ENCODE results near the gene VWCE. TPM values are rescaled to one million over a fixed set of nuclear protein-coding genes. Genes with fewer than 3 reads are reported as not detected.

Gene VWCE
- total and polyA plus RNA-seq, 9 of the 15 experiments (the other 6 are each of a cell fraction or from before 2014, with no cell fraction given) = 0.06 to 1.6 (median 0.63) TPM; not detected in 1

DNA sequence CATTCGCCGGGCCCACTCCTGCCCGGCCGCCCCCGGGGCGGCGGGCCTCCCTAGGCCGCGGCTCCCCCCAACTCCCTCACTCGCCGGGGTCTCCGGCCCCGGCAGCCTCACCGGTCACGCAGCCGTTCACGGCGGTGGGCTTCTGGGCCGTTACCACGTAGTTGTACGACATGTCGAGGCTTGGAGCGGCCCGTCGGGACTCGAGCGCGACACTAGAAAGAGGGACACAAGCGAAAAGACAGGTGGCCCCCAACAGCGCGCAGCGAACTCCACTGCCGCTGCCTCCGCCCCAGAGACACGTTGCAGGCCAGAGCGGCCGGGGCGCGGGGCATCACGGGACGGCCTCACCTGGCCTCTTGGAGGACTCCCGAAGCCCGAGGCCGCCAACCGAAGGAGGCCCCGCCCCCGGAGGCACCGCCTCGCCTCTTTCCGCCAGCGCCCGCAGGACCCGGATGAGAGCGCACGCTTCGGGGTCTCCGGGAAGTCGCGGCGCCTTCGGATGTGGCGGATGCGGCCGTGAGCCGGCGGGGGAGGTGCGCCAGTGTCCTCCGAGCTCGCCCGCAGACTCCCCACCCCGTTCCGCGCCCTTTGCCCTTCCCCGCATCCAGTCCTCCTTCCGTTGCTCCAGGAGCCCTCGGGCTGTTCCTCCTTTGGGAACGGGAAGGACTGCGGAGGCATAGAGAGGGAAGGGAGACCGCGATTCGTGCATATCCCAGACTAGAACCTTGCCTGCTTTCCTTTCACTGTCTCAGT lies 37.9 kb upstream of the VWCE start, which contains the start of the genes DDB1 and TKFC (continued):
- TF ChIP-seq, protein P1, sequence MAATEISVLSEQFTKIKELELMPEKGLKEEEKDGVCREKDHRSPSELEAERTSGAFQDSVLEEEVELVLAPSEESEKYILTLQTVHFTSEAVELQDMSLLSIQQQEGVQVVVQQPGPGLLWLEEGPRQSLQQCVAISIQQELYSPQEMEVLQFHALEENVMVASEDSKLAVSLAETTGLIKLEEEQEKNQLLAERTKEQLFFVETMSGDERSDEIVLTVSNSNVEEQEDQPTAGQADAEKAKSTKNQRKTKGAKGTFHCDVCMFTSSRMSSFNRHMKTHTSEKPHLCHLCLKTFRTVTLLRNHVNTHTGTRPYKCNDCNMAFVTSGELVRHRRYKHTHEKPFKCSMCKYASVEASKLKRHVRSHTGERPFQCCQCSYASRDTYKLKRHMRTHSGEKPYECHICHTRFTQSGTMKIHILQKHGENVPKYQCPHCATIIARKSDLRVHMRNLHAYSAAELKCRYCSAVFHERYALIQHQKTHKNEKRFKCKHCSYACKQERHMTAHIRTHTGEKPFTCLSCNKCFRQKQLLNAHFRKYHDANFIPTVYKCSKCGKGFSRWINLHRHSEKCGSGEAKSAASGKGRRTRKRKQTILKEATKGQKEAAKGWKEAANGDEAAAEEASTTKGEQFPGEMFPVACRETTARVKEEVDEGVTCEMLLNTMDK (IDR thresholded peaks at IDR 0.05; ENCODE audit: borderline replicate concordance, insufficient read depth, low read depth, low read length, poor library complexity, severe bottlenecking) = peak; percentile 2
- no peak for TF ChIP-seq ZEB2 (IDR thresholded peaks at IDR 0.05)
- TF ChIP-seq C11orf30 (IDR thresholded peaks at IDR 0.05; ENCODE audit: low read depth) = peak; percentile 78
- no peak for TF ChIP-seq ZNF384 (IDR thresholded peaks at IDR 0.05; ENCODE audit: low read depth, low read length)
- peak; percentile 32; the same call in 1 of the 2 replicates for TF ChIP-seq TCF3 (CRISPR knock-in tag; IDR thresholded peaks at IDR 0.05)
- peak; percentile 96 for TF ChIP-seq SP2 (IDR thresholded peaks at IDR 0.05; ENCODE audit: extremely low read depth, low read depth, low read length, poor library complexity, severe bottlenecking)
- no peak for TF ChIP-seq MEIS2 (IDR thresholded peaks at IDR 0.05; ENCODE audit: partially characterized antibody)
- TF ChIP-seq HNRNPLL (IDR thresholded peaks at IDR 0.05; ENCODE audit: low read depth, low read length, poor library complexity, severe bottlenecking) = peak; percentile 74
- TF ChIP-seq NFATC3 (IDR thresholded peaks at IDR 0.05) = no peak
- TF ChIP-seq SMAD1 (IDR thresholded peaks at IDR 0.05; ENCODE audit: low read depth, low read length, partially characterized antibody) = peak; percentile 48
- peak; percentile 85 for TF ChIP-seq GTF2E2 (tag; IDR thresholded peaks at IDR 0.05)
- TF ChIP-seq ERF (CRISPR knock-in tag; IDR thresholded peaks at IDR 0.05) = 0 out of 2 replicates have a peak, but pooled peaks have one; percentile 23
- TF ChIP-seq RBBP5 (IDR thresholded peaks at IDR 0.05; ENCODE audit: borderline replicate concordance, insufficient read depth, low read length, poor library complexity, severe bottlenecking) = peak; percentile 90
- TF ChIP-seq MAFK (IDR thresholded peaks at IDR 0.05; ENCODE audit: low read length) = no peak
- TF ChIP-seq ATF1 (CRISPR knock-in tag; IDR thresholded peaks at IDR 0.05) = no peak
- peak; percentile 58; the same call in 1 of the 2 replicates for TF ChIP-seq ATF1 (tag; IDR thresholded peaks at IDR 0.05)
- no peak for TF ChIP-seq CBX5 (IDR thresholded peaks at IDR 0.05; ENCODE audit: borderline replicate concordance, low read depth)
- no peak; the same call in 1 of the 2 replicates for TF ChIP-seq KLF1 (tag; IDR thresholded peaks at IDR 0.05)
- peak; percentile 60 for TF ChIP-seq U2AF1 (optimal IDR thresholded peaks at IDR 0.05; ENCODE audit: low read depth, low read length)
